HG02970 (cell line): Measurements from ENCODE around the gene TUBB4B.
A peak's percentile ranks its signal among the peaks of the same experiment; 100 is the strongest.

Source experiments
- ATAC-seq: cut with Tn5 transposase; IDR thresholded peaks from one replicate; pipeline ENCODE4 v1.9.1; 2021; ENCODE audit warnings: mild to moderate bottlenecking, moderate library complexity, moderate number of reproducible peaks; ENCODE audit not compliant: unreplicated experiment, low FRiP score

Gene TUBB4B

DNA sequence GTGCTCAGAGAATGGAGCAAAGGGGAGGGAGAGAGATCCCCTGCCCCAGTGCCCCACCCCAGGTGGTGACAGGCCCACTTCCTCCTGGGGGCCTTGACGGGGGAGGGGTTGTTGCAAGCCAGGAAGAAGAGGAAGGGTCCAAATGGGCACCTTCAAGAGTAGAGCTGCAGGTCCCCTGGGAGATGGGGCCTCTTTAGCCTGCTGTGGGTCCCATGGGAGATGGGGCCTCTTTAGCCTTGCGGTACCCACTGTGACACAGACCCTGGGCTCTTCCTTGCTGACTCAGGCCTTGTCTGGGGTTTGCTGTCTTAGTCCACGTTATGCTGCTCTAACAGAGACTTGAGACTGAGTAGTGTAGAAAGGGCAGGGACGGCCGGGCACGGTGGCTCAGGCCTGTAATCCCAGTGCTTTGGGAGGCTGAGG is 26.9 kb downstream of the TUBB4B start:
- no peak for ATAC-seq

DNA sequence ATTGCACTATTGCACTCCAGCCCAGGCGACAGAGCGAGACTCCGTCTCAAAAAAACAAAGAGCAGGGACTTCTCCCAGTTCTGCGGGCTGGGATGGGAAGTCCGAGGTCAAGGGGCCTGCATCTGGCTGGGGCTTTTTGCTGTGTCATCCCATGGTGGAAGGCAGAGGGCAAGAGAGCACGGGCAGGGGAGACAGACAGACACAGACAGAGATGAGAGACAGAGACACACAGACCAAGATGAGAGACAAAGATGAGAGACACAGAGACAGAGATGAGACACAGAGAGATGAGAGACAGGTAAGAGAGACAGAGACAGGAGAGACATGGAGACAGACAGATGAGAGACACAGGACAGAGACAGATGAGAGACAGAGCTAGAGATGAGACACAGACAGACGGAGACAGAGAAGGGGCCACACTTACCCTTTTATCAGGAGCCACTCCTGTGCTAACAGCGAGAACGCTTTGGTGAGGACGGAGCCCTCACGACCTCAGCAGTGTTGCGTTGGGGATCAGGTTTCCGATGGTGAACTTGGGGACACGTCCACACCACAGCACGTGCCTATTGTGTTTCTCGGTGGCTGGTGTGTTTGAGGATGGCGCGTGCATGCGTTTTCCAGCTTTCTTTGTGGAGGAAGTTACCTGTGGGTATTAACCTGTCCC is 27.6 kb downstream of the TUBB4B start:
- no peak for ATAC-seq

DNA sequence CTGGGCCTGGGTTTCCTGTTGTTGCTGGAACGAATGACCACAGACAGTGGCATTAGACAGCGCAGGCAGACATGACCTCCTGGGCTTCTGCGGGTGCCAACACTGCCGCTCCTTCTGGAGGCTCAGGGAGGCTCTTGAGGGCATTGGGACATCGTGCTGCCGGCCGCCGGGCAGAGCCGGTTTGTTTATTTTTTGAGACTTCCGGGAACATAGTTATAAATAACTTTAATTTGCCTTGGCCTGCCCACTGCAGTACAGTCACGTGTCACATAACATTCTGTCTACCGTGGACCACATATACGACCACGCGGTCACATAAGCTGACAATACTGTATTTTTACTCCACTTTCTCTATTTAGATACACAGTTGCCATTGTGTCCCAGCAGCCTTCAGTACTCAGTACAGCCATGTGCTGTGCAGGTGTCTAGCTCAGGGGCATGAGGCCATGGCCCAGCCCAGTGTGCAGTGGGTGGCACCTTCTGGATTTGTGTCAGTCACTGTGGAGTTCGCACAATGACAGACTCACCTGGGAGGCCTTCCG is 28.2 kb downstream of the TUBB4B start:
- ATAC-seq, result no peak

DNA sequence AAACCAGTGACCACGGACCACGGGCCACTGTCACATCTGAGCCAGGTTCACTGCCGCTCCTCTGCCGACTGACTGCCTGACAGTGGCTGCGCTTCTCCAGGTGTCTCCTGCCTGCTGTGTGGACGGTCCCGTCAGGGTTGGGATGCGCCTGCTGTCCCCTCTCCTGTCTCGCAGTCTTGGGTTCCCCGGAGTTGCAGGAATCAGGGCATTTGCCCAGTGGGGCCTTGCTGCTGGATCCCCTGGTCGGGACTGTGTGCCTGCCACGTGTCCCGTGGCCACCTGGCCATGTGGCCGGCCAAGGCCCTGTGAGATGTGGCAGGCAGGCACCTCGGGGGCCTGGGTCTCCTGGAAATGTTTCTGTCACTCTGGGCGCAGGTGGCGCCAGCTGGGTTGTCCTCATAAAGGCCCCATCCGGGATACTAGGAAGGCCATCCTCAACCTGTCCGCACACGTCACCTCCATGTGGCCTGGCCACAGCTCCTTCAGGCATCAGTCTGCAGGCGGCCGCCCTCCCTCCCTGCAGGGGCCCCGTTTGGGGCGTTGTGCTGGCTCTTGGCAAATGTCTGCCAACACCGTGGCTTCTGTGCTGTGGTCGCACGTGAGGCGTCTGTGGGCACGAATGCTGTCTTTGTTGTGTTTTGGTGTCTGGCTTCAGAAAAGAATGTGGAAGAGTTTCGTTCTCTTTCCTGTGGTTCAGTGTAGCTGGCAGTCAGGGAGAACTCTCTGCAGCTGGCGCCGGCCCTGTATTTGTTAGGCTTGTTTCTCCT is 30.0 kb downstream of the TUBB4B start:
- ATAC-seq, result no peak

DNA sequence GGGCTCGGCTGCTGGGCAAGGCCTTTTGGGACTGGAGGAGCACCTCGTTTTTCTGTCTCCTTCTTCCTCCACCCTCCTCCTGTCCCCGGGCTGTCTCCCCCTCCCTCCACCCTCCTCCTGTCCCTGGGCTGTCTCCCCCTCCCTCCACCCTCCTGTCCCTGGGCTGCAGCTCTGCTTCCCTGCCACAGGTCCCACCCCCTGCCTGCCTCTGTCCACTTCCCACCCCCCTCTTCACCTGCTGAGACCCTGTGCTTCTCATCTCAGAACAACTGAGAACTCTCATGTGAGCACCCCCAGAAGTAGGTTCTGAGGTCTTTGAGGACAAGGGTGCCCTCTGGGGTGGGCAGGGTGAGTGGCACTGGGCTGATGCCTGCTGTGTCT is 30.6 kb downstream of the TUBB4B start:
- no peak for ATAC-seq

DNA sequence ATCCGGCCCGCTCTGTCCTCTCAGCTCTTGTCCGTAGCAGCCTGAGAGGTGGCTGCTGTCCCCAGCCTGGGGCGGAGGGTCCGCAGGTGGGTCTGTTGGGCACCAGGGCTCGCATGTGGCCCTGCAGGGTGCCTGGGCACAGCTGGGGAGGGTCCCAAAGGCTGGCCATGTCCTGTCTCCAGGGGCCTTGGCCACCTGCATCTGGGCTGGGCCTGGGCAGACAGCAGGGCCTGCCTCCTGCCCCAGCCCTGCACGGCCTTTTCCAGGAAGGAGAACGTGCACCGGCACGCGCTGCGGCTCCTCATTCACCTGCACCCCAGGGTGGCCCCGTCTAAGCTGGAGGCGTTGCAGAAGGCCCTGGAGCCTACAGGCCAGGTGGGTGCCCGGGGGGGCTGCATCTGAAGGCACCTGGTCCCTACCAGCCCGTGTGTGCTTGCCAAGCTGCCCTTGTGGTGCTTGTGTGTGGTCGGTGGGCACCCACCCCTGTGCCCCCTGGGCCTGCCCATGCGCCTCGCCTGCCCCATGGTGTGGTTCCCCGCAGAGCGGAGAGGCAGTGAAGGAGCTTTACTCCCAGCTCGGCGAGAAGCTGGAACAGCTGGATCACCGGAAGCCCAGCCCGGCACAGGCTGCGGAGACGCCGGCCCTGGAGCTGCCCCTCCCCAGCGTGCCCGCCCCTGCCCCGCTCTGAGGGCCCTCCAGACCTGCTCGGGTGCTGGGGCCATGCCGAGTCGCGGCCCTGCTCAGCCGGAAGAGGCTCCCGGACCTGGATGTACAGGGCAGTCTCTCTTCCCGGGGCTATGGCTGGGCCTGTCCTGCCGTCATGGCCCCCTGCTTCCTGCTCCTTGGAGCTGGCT is 31.4 kb downstream of the TUBB4B start:
- no peak for ATAC-seq

DNA sequence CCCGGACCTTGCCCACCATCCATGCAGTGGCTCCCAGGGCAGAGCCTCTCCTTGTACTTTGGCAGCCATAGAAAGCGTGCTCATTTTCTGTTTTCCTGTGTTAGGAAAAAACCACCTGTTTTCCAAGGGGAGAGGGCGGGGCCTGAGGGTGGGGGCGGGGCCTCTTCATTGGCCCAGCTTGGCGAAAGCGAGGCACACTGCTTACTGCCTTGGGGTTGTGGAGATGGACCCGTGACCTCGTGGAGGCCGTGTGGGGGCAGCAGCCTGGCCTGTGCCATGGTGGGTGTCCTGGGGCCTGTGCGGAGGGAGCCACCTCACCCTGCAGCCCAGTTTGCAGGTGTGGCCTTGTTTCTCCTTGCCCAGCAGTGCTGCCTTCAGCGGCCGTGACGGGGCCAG is 32.0 kb downstream of the TUBB4B start:
- ATAC-seq, result no peak

DNA sequence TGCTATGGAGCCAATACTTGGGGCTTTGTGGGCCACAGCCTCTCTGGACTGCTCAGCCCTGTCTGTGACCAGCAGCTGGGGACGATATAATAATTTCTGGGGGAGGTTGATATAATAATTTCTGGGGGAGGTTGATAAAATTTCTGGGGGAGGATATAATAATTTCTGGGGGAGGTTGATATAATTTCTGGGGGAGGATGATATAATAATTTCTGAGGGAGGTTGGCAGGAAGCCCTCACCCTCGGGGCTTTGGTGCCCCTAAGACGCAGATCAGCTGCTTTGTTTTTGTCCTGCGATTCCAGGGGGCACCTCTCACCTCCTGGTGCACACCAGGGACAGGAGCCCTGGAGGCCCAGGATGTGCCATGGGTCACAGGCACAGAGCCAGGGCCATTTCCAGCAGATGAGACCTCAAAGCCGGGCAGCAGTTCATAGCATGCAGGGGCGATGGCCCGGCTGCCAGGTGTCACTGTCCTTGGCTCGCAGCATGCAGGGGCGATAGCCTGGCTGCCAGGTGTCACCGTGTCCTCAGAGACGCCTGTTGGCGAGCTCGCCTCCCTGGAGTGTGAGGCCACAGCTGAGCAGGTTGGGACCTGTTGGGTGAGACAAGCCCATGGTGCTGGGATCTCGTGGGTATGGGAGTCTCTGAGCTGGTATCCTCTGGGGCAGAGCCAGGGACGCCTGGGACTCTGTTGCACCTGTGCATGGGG is 32.7 kb downstream of the TUBB4B start:
- ATAC-seq, result no peak

DNA sequence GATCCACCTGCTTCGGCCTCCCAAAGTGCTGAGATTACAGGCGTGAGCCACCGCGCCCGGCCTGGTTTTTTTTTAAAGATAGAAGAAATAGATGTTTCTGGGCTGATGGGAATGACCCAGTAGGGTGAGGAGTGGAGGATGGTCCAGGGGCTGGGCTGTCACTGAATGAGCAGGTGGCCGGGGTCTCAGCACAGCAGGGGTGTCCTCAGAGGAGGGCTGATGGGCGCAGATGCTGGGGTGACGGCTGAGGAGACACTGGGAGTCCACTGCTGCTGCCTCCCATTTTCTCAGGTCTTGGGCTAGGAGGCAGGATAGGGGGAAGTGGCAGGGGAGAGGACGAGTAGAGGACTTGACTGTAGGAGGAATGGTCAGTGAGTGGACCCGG is 34.1 kb downstream of the TUBB4B start:
- ATAC-seq, result no peak

DNA sequence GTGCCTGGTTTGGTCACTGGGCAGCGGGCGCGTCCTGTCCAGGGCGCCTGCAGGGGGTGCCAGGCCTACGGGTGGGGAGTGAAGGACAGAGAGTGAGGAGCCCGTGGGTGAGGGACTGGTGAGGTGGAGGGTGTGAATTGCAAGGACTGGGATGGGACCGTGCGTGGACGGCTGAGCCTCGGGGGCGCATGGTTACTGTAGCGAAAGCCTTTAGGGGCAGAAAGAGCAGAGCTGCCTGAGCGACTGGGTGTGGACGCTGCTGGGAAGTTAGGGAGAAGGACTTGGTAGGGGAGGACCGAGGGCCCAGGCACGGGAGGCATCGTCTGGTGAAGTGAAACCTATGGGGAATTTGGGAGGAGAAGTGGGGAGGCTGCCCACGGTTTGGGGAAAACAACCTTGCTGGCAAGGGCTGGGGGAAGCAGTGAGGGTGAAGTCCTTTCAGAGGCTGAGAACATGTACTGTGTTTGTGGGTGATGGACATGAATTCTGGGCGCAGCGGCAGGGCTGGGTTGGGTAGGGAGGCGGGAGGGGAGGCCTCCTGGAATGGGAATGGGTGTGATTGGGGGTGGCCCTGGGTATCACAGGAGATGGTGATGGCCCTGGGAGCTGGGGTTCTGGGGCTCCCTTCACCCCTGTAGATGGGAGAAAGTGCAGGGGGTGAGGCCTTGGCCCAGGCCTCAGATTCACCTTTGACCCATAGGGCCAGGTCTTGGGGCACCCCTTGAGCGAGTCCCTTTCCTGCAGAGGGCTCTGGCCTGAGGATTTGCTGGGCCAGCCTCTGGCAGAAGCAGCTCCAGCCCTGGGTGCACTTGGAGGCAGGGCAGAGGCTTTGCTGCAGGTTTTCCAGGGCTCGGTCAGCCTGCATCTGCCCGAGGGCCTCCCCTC is 34.7 kb downstream of the TUBB4B start:
- ATAC-seq, result no peak

DNA sequence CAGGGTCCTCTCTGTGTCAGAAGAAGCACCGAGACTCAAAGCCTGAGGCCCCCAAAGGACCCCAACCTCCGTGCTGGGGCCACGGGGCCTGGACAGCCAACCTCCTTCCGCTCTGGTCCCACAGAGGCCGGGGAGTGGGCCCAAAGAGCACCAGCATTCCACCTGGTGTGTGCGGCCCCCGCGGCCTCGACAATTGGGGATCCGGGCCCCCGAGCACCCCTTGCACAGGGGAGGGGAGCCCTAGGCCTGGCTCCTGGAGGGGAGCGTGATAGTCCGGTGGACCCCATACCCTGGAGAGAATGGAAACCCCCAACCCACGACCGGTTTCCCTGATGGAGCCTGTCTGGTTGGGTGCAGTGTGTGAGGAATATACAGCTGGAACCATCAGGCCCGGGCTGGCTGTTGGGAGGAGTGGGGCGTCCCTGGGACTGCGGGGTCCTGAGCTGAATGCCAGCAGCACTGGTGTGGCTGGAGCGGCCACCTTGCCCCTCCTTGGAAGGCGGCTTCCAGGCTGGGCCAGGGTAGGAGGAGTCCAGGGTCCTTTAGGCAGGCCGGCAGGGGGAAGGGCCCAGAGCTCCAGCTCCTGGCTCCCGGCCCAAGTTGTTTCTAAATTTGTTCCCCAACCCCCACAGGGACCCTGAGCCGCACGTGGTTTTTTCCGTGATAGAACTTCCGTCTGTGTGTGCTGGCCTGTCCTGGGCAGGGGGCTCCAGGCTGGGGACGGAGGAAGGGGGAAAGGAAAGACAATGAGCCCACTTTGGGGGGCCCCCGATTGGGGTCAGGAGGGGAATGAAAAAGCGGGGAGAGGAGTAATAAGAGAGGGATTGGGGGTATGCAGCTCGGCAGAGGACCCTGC is 35.6 kb downstream of the TUBB4B start:
- ATAC-seq, result no peak

DNA sequence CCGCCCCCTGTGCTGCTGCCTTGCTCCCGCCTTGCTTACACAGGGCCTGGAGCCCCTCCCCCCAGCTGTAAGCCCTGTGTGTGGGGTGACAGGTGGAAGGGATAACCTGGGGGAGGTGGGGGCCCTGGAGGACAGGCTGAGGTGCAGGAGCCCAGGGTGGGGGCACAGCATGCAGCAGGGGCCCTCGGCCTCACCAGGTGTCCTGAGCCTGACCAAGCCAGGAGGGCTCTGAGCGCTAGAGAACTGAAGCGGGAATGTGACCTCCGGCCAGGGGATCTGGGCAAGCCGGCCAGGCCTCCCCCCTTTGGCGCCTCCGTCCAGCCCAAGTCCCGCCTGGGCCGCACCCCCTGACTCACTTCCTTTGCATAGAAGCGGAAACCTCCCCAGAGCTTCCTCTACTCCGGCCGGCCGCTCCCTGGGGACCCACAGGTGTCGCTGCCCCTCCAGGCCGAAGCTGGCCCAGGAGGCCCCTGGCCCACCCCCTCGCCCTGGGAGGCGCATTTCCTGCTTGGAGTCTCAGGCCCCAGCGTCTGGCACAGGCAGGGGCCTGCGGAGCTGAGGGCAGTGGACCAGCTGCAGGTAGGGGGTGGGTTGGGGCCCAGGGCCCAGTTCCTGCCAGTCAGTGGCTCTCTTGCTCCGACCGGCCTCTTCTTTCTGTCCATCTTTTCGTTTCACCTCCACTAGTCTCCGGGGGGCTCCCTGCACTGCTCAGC is 36.4 kb downstream of the TUBB4B start, which contains the start of gene TOR4A:
Gene TOR4A (plus strand): TSS at position 398 of the 713 bp plus-strand sequence. CDS start 964 bp downstream, outside the sequence.
- peak; percentile 76 for ATAC-seq

DNA sequence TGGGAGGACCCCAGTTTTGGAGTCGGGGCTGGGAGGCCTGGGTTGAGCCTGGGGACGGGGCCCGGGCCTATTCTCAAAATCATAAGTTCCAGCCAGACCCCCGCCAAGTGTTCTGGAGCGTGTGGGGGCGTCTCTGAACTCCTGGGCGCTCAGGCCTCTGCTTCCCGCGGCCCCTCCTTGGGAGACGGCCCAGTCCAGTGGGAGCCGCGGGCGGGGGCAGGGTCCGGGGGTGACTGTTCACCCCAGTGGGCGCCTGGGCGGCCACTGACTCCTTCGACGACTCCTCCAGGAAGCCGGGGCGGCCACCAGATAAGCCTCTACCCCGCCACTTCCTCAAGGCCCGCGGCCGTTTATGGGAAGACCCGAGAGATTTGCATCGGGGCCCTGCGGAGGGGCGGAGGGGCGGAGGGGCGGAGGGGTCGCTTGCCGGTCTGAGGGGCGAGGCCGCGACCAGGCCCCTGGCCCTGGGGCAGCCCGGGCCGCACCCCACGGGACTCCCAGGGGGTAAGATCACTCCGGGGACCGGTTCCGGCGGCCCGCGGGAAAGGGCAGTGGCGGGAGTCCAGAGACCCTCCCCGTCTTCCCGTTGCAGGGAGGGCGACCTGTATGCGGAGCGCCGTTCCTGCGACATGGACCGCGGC is 37.1 kb downstream of the TUBB4B start:
- no peak for ATAC-seq

DNA sequence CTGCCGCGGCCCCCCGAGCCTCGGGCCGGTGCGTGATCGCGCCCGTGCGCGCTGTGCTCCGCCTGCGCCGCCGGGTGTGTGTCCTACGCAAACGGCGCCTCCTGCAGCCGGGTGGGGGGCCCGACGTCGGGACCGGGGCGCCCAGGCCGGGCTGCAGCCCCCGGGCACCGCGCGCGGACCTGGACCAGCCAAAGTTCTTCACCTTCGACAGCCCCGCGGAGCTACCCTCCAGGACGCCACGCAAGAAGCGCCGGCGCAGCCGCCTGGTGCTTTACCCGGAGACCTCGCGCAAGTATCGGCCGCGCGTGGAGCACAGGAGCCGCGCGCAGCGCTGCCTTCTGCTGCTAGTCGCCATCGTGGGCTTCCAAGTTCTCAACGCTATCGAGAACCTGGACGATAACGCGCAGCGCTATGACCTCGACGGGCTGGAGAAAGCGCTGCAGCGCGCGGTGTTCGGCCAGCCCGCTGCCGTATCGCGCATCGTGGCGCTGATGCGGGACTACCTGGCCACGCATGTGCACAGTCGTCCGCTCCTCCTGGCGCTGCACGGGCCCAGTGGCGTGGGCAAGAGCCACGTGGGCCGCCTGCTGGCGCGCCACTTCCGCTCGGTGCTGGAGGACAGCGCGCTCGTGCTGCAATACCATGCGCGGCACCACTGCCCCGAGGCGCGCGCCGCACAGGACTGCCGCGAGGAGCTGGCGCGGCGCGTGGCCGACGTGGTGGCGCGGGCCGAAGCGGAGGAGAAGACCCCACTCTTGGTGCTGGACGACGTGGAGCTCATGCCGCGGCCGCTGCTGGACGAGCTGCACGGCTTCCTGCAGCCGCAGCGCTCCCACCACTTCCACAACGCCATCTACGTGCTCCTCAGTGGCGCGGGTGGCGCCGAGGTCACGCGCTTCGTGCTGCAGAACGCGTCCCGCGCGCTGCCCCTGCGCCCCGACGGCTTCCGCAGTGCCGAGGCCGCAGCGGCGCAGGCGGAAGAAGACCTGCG is 37.9 kb downstream of the TUBB4B start:
- ATAC-seq, result no peak

DNA sequence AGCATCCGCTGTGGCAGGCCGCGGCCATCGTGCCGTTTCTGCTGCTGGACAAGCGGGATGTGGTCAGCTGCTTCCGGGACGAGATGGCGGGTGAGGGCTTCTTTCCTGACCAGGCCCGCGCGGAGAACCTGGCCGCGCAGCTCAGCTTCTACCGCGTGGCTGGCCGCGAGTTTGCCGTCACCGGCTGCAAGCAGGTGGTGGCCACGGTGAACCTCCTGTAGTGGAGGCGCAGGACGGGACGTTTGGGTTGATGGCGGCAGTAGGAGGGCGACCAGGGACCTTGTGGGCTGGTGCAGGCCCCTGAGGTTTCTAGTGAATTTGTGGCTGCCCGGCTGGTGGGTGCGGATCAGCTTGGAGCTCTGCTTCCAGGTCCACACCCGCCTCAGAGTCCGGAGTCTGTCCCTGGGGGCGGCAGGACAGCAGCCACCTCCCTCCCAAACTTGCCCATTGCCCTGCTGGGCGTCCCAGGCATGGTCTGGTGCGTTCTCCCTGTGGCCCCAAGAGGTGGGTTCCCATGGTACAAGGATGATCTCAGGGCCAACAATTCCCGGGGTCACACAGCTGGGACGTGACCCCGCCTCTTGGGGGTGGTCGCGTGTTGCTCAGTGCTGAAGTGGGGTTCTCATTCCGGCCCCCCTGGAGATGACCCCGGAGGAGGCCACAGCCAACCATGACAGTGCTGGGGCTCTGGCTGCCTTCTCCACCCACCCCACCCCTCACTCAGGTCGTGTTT is 38.8 kb downstream of the TUBB4B start:
- no peak for ATAC-seq
